IPS-20b (cell line): ENCODE data around the gene NKX1-1.
"Not testable (repeated sequence)": the region's sequence is repeated elsewhere in the genome, so short reads cannot be mapped to it uniquely, and the experiment has no call there.

Experiments used
- H3K27ac ChIP-seq: one replicate; pipeline ENCODE4 v1.5.1; 2013; ENCODE audit warnings: low read length
- H3K27me3 ChIP-seq: 2 replicates; pipeline ENCODE4 v1.6.1; 2013; ENCODE audit warnings: mild to moderate bottlenecking, low read length, inconsistent platforms; ENCODE audit not compliant: insufficient read depth
- H3K36me3 ChIP-seq: 2 replicates; pipeline ENCODE4 v1.6.1; 2013; ENCODE audit warnings: low read depth, mild to moderate bottlenecking, inconsistent platforms, low read length, moderate library complexity; ENCODE audit not compliant: insufficient read depth
- H3K4me1 ChIP-seq: 2 replicates; pipeline ENCODE4 v1.6.1; 2013; ENCODE audit warnings: mild to moderate bottlenecking, control low read depth, inconsistent platforms, low read length, moderate library complexity; ENCODE audit not compliant: insufficient read depth
- H3K4me3 ChIP-seq: 2 replicates; pipeline ENCODE4 v1.5.1; 2013; ENCODE audit warnings: mild to moderate bottlenecking, low read length, inconsistent platforms
- H3K9ac ChIP-seq: 2 replicates; pipeline ENCODE4 v1.6.1; 2013; ENCODE audit warnings: low read depth, mild to moderate bottlenecking, inconsistent platforms, low read length, moderate library complexity
- H3K9me3 ChIP-seq: 2 replicates; pipeline ENCODE4 v1.6.1; 2013; ENCODE audit warnings: mild to moderate bottlenecking, low read depth, low read length, inconsistent platforms; ENCODE audit not compliant: insufficient read depth

Gene NKX1-1

GRCh38 chr4:1378559-1379231, 27.5 kb downstream of the NKX1-1 start:
- no peak overlapping the region for H3K9ac ChIP-seq

GRCh38 chr4:1377606-1378261, 28.5 kb downstream of the NKX1-1 start:
- Histone ChIP-seq H3K27ac (no peak overlapping the region), H3K4me3 (no peak overlapping the region)

More at GRCh38 chr4:1378559-1379231, 27.5 kb downstream of the NKX1-1 start:
- Histone ChIP-seq H3K36me3 (no peaks in the 10 kb centered on the region), H3K4me1 (no peaks in the 10 kb centered on the region), H3K4me3 (no peak overlapping the region), H3K27me3 (no peaks in the 10 kb centered on the region), H3K9me3 (no peaks in the 10 kb centered on the region), H3K27ac (no peak overlapping the region)

GRCh38 chr4:1376841-1377605, 29.2 kb downstream of the NKX1-1 start:
- no peak overlapping the region for H3K9ac ChIP-seq
- no peaks in the 10 kb centered on the region for H3K36me3 ChIP-seq
- H3K4me1 ChIP-seq = no peaks in the 10 kb centered on the region
- no peak overlapping the region for H3K27ac ChIP-seq
- no peaks in the 10 kb centered on the region for H3K9me3 ChIP-seq
- no peak overlapping the region for H3K4me3 ChIP-seq
- H3K27me3 ChIP-seq = no peaks in the 10 kb centered on the region

More at GRCh38 chr4:1377606-1378261, 28.5 kb downstream of the NKX1-1 start:
- no peaks in the 10 kb centered on the region for H3K9me3 ChIP-seq
- H3K9ac ChIP-seq = no peak overlapping the region
- H3K36me3 ChIP-seq = no peaks in the 10 kb centered on the region
- H3K4me1 ChIP-seq = no peaks in the 10 kb centered on the region
- H3K27me3 ChIP-seq = no peaks in the 10 kb centered on the region

GRCh38 chr4:1376391-1376840, 29.8 kb downstream of the NKX1-1 start:
- no peak overlapping the region for H3K9ac ChIP-seq
- H3K36me3 ChIP-seq = no peaks in the 10 kb centered on the region
- H3K27ac ChIP-seq = no peak overlapping the region
- no peaks in the 10 kb centered on the region for H3K4me1 ChIP-seq
- no peaks in the 10 kb centered on the region for H3K27me3 ChIP-seq
- no peaks in the 10 kb centered on the region for H3K9me3 ChIP-seq
- H3K4me3 ChIP-seq = no peak overlapping the region

- no peak overlapping the region for H3K27ac ChIP-seq
- H3K4me1 ChIP-seq = no peaks in the 10 kb centered on the region
- no peak overlapping the region for H3K4me3 ChIP-seq
- H3K9ac ChIP-seq = no peak overlapping the region
- no peaks in the 10 kb centered on the region for H3K27me3 ChIP-seq
- no peaks in the 10 kb centered on the region for H3K36me3 ChIP-seq
- no peaks in the 10 kb centered on the region for H3K9me3 ChIP-seq
Measured at GRCh38 chr4:1375761-1376322, 30.4 kb downstream of the NKX1-1 start.

GRCh38 chr4:1375051-1375721, 31.1 kb downstream of the NKX1-1 start:
- H3K9me3 ChIP-seq = no peaks in the 10 kb centered on the region
- no peaks in the 10 kb centered on the region for H3K36me3 ChIP-seq

GRCh38 chr4:1374706-1375045, 31.6 kb downstream of the NKX1-1 start:
- Histone ChIP-seq H3K27me3 (no peaks in the 10 kb centered on the region), H3K36me3 (no peaks in the 10 kb centered on the region), H3K4me3 (no peak overlapping the region), H3K4me1 (no peaks in the 10 kb centered on the region), H3K9ac (no peak overlapping the region), H3K27ac (no peak overlapping the region), H3K9me3 (no peaks in the 10 kb centered on the region)

More at GRCh38 chr4:1375051-1375721, 31.1 kb downstream of the NKX1-1 start:
- no peaks in the 10 kb centered on the region for H3K4me1 ChIP-seq
- H3K27ac ChIP-seq = no peak overlapping the region
- H3K27me3 ChIP-seq = no peaks in the 10 kb centered on the region
- H3K4me3 ChIP-seq = no peak overlapping the region
- H3K9ac ChIP-seq = no peak overlapping the region

GRCh38 chr4:1373892-1374705, 32.1 kb downstream of the NKX1-1 start:
- Histone ChIP-seq H3K4me3 (no peak overlapping the region), H3K27ac (no peak overlapping the region), H3K4me1 (no peaks in the 10 kb centered on the region), H3K36me3 (no peaks in the 10 kb centered on the region), H3K9ac (no peak overlapping the region), H3K9me3 (no peaks in the 10 kb centered on the region), H3K27me3 (no peaks in the 10 kb centered on the region)

- not testable (repeated sequence) for H3K4me3 ChIP-seq, H3K9ac ChIP-seq, H3K36me3 ChIP-seq
Measured at GRCh38 chr4:1372576-1372975, 33.7 kb downstream of the NKX1-1 start.

GRCh38 chr4:1371176-1372165, 34.8 kb downstream of the NKX1-1 start:
- H3K9ac ChIP-seq = no peak overlapping the region
- H3K27me3 ChIP-seq = no peaks in the 10 kb centered on the region
- H3K27ac ChIP-seq = no peak overlapping the region
- no peak overlapping the region for H3K4me3 ChIP-seq
- no peaks in the 10 kb centered on the region for H3K36me3 ChIP-seq
- H3K9me3 ChIP-seq = no peaks in the 10 kb centered on the region
- H3K4me1 ChIP-seq = no peaks in the 10 kb centered on the region

More at GRCh38 chr4:1372576-1372975, 33.7 kb downstream of the NKX1-1 start:
- H3K27ac ChIP-seq, H3K27me3 ChIP-seq, H3K4me1 ChIP-seq, H3K9me3 ChIP-seq: not testable (repeated sequence)
